SK-N-SH treated with all-trans-retinoic acid at 6 μM for 48 hours (cell line): ENCODE data around the gene ANKRD45.
"Not testable (repeated sequence)": the region's sequence is repeated elsewhere in the genome, so short reads cannot be mapped to it uniquely, and the experiment has no call there.

Experiments
- TCF4 ChIP-seq: fragments of 250-450 bp; sonication (Bioruptor Pico); IDR thresholded peaks from 2 replicates; pipeline ENCODE4 v1.8.0; 2021; ENCODE audit warnings: mild to moderate bottlenecking, moderate library complexity, borderline replicate concordance
- ZC3H10 ChIP-seq: fragments of 250-450 bp; sonication (Bioruptor Pico); IDR thresholded peaks from 2 replicates; pipeline ENCODE4 v1.5.1; 2021; ENCODE audit warnings: mild to moderate bottlenecking, moderate library complexity
- TF ChIP-seq, protein P1 (sequence below): fragments of 250-450 bp; sonication (Bioruptor Pico); IDR thresholded peaks from 2 replicates; pipeline ENCODE4 v1.8.0; 2021; ENCODE audit warnings: low read depth, mild to moderate bottlenecking, moderate library complexity, borderline replicate concordance

DNA sequence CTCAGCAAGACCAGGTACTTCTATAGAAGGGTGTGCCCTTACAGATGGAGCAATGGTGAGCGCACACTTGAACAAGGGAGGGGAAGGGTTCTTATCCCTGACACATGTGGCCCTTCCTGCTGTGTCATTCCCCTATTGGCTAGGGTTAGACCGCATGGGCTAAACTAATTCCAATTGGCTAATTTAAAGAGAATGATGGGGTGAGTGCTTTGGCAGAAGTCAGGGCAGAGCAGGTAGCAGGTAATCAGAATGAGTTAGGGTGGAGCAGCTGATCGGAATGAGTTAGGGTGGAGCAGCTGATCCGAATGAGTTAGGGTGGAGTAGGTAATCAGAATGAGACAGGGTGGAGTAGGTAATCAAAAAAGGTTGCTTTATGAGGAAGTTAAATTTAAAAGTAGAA is 14.2 kb upstream of the ANKRD45 start:
- TF ChIP-seq, protein P1, sequence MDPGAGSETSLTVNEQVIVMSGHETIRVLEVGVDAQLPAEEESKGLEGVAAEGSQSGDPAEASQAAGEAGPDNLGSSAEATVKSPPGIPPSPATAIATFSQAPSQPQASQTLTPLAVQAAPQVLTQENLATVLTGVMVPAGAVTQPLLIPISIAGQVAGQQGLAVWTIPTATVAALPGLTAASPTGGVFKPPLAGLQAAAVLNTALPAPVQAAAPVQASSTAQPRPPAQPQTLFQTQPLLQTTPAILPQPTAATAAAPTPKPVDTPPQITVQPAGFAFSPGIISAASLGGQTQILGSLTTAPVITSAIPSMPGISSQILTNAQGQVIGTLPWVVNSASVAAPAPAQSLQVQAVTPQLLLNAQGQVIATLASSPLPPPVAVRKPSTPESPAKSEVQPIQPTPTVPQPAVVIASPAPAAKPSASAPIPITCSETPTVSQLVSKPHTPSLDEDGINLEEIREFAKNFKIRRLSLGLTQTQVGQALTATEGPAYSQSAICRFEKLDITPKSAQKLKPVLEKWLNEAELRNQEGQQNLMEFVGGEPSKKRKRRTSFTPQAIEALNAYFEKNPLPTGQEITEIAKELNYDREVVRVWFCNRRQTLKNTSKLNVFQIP (CRISPR knock-in tag): not testable (repeated sequence)
- TF ChIP-seq ZC3H10, TCF4 (CRISPR knock-in tag): not testable (repeated sequence)
